Measurements from ENCODE around the gene TPSAB1. TPM values are rescaled to one million over a fixed set of nuclear protein-coding genes. Genes with fewer than 3 reads are reported as not detected.

Gene TPSAB1
- total and polyA plus RNA-seq, 8 donors, result 1.1 to 17.0 (median 4.9) TPM

GRCh38 chr16:1202274-1202673 lies 38.2 kb upstream of the TPSAB1 start:
- Histone ChIP-seq H3K36me3 (no peaks in the 10 kb centered on the region), H3K27ac (no peak overlapping the region), H3K4me3 (no peak overlapping the region), H3K27me3 (no peaks in the 10 kb centered on the region), H3K4me1 (no peaks in the 10 kb centered on the region), H3K9me3 (no peaks in the 10 kb centered on the region)
- no peak for FAIRE-seq
- DNase-seq, result no peak
- intact Hi-C loops (cut with DNase I), result no loop called here
- TF ChIP-seq, protein P1, sequence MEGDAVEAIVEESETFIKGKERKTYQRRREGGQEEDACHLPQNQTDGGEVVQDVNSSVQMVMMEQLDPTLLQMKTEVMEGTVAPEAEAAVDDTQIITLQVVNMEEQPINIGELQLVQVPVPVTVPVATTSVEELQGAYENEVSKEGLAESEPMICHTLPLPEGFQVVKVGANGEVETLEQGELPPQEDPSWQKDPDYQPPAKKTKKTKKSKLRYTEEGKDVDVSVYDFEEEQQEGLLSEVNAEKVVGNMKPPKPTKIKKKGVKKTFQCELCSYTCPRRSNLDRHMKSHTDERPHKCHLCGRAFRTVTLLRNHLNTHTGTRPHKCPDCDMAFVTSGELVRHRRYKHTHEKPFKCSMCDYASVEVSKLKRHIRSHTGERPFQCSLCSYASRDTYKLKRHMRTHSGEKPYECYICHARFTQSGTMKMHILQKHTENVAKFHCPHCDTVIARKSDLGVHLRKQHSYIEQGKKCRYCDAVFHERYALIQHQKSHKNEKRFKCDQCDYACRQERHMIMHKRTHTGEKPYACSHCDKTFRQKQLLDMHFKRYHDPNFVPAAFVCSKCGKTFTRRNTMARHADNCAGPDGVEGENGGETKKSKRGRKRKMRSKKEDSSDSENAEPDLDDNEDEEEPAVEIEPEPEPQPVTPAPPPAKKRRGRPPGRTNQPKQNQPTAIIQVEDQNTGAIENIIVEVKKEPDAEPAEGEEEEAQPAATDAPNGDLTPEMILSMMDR (IDR thresholded peaks at IDR 0.05), result no peak
- no peak for ATAC-seq
- 82 to 84% methylated on average over 18 of the region's 18 CpGs for WGBS, 2 donors

DNA sequence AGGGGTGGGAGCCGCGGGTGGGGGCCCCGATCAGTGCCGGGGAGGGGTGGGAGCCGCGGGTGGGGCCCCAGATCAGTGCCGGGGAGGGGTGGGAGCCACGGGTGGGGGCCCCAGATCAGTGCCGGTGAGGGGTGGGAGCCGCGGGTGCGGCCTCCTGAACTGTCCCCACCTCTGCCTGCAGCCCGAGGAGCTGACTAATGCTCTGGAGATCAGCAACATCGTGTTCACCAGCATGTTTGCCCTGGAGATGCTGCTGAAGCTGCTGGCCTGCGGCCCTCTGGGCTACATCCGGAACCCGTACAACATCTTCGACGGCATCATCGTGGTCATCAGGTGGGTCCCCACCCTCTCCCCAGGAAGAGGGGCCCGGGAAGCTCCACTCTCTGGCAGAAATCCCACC lies 35.6 kb upstream of the TPSAB1 start:
- TF ChIP-seq, protein P1 (IDR thresholded peaks at IDR 0.05), result no peak
- FAIRE-seq, result no peak
- H3K27me3 ChIP-seq, result no peaks in the 10 kb centered on the region
- WGBS, 2 donors, result 62 to 81% methylated on average over 10 to 14 of the region's 21 CpGs
- H3K4me3 ChIP-seq, result no peak overlapping the region
- DNase-seq, result no peak
- no peaks in the 10 kb centered on the region for H3K9me3 ChIP-seq
- intact Hi-C loops (cut with DNase I), result no loop called here
- no peak for ATAC-seq
- no peaks in the 10 kb centered on the region for H3K4me1 ChIP-seq
- H3K27ac ChIP-seq, result no peak overlapping the region
- no peaks in the 10 kb centered on the region for H3K36me3 ChIP-seq

DNA sequence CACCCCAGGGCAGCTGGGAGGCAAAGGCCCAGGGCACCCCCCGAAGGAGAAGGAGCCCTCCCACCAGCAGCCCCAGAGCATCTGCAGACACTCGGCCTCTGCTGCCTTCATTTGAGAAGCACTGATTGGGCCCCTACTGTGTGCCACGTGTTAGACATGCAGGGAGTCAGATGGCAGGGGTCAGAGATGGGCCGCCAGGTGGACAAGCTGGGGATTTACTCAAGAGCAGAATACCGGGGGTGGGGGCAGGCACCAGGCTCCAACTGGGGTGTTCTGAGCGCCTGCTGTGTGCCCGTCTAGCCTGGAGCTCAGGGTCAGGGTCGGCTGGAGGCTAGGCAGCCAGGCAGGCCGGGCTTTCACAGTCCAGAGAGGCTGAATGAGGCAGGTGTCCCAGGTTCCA lies 34.2 kb upstream of the TPSAB1 start:
- H3K27me3 ChIP-seq, result no peaks in the 10 kb centered on the region
- DNase-seq, result no peak
- no peaks in the 10 kb centered on the region for H3K9me3 ChIP-seq
- TF ChIP-seq, protein P1 (IDR thresholded peaks at IDR 0.05), result no peak
- H3K27ac ChIP-seq, result no peak overlapping the region
- H3K36me3 ChIP-seq, result no peaks in the 10 kb centered on the region
- H3K4me1 ChIP-seq, result no peaks in the 10 kb centered on the region
- intact Hi-C loops (cut with DNase I), result no loop called here
- FAIRE-seq, result no peak
- no peak for ATAC-seq
- 50 to 55% methylated on average over 9 of the region's 9 CpGs for WGBS, 2 donors
- H3K4me3 ChIP-seq, result no peak overlapping the region

- DNase-seq (no peak), ATAC-seq (no peak), FAIRE-seq (no peak)
- TF ChIP-seq, protein P1 (IDR thresholded peaks at IDR 0.05), result no peak
- intact Hi-C loops (cut with DNase I), result no loop called here
- Histone ChIP-seq H3K36me3 (no peaks in the 10 kb centered on the region), H3K9me3 (no peaks in the 10 kb centered on the region), H3K4me1 (no peaks in the 10 kb centered on the region), H3K27me3 (no peaks in the 10 kb centered on the region), H3K4me3 (no peak overlapping the region), H3K27ac (no peak overlapping the region)
- 64 to 79% methylated on average over 14 to 16 of the region's 16 CpGs for WGBS, 2 donors
Measured at GRCh38 chr16:1206786-1207185, 33.7 kb upstream of the TPSAB1 start.

DNA sequence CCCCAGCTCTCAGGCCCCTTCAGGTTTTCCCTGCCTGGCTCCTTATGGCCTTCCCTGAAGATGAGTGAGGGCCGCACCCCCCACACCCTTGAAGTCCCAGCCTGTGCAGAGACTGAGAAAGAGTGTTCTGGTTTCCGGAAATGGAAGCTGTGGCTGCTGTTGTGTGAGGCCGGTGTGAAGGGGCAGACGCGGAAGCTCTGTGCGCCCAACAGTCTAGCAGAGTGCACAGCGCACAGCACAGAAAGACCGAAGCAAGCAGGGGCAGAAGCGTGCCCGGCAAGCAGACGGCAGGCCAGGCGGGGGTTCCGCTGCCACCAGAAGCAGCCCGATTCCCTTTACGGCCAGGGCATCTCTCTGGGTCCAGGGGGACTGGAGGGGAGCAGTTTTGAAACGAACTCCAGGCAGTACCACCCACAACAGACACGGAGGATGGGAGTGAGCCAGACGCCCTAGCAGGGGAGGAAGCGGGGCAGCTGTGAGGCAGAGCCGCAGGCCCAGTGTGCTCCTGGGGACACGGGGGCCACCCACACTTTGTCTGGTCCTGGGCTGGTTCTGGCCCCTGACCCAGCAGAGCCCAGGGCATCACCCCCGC lies 32.2 kb upstream of the TPSAB1 start:
- H3K36me3 ChIP-seq, result no peaks in the 10 kb centered on the region
- WGBS, 2 donors, result 66 to 74% methylated on average over 22 of the region's 22 CpGs
- H3K27ac ChIP-seq, result no peak overlapping the region
- H3K27me3 ChIP-seq, result no peaks in the 10 kb centered on the region
- ATAC-seq (no peak), FAIRE-seq (no peak), DNase-seq (no peak)
- no peaks in the 10 kb centered on the region for H3K9me3 ChIP-seq
- TF ChIP-seq, protein P1 (IDR thresholded peaks at IDR 0.05), result no peak
- intact Hi-C loops (cut with DNase I), result no loop called here
- no peaks in the 10 kb centered on the region for H3K4me1 ChIP-seq
- no peak overlapping the region for H3K4me3 ChIP-seq
